HG02938 (cell line): ENCODE measurements around the gene ZNHIT1.

ENCODE experiments used
- ATAC-seq: cut with Tn5 transposase; IDR thresholded peaks from one replicate; pipeline ENCODE4 v1.9.1; 2021; ENCODE audit warnings: mild to moderate bottlenecking, moderate library complexity; ENCODE audit not compliant: unreplicated experiment

ZNHIT1 gene

DNA sequence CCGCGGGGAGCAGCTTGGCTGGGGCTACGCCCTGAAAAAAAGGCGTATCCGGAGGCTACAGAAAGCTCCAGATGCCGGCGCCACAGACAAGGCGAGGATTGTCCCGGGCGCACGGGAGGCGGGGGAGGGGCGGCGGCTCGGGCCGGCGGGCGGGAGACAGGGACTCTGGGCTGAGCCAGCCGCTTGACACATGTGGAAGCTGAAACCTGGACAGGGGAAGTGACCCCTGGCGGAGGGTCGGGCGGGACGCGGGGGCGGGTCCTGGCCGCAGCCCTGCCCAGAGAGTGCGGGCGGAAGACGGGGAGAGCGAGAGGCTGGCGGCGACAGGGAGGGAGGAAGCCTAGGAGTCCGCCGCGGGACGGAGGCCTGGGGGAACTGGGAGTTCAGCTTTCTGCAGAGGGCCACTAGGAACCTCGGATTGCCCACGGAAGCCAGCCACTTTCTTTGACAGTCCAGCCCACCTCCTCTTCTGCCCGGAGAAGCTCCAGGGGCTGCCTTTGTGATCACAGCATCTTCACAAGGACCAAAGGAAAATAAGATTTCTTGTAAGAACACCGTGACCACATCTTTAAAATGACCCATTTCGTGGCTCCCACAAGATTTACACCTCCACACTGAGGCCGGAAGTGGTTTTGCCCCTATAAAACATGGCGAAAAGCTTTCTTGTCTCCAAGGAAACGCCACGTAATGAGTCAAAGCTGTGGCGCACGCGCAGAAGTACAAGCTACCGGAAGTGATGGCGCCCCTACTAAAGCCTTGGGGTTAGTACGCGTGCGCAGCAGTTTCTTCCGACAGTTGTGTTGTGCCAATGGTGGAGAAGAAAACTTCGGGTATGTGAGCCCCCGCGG is at the start of gene ZNHIT1, which contains the start of gene PLOD3:
TSS of gene ZNHIT1 (plus strand) at position 778 of the 848 bp plus-strand sequence. CDS start at position 809, 31 bp downstream.
TSS of gene PLOD3 (minus strand) at position 194 of the 848 bp plus-strand sequence. CDS start 307 bp downstream, outside the sequence.
- peak; percentile 55 for ATAC-seq

DNA sequence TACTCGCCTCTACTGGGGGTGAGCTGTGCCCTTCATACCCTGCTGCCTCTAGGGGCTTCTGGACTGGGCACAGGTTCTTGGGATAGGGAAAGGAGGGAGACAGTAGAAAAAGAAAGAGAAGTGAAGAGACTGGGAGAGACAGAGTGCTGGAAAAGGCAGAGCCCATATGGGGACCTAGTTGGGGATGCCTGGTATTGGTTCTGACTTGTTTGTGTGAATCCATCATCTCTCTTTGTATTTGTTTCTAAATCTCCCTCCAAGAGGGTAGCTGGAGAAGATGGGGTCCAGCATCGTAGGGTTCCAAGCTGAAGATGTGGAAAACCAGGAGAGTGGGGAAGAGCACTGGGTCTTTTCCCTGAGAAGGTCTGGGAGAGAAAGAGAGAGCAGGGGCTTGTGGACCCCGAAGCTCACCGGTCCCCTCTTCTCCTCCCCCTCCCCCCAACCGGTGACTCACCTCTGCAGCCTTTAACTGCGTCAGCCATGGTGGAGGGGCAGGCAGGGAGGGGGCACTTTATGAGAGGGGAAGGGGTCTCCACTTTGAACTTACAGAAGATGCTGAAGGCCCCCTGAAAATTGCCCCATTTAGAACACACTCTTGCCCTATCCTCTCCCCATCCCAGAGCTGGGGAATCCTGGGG is 49.4 kb upstream of the ZNHIT1 start:
- no peak for ATAC-seq

DNA sequence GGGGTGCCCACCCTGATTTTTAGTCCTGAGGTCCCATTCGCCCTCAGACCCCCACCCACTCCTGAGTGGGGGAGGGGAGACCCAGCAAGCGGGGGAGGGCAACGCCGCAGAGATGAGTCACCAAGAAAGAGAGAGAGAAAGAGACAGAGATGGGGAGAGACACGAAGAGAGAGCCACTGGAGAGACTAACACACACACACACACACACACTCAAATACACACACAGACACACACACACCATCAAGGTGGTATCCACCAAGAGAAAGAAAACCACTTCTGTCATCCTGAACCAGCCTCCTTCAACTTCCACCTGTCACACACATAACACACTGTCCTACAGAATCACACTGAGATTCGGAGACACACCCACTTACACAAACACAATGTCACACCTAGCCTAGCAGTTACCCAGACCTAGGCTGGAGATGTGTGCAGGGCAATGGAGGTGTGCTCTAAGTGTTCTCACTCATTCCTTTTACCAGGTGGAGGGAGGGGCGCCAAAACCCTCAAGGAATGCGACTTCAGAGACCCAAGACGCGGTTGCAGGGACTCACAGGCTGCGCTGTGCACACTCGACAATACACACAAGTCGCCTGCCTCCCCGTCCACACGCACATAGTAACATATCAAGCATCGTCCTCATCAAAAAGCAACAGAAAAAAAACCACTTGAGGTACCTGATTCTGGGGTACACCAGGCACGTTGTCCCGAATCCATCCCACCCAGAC is 48.7 kb upstream of the ZNHIT1 start:
- no peak for ATAC-seq

DNA sequence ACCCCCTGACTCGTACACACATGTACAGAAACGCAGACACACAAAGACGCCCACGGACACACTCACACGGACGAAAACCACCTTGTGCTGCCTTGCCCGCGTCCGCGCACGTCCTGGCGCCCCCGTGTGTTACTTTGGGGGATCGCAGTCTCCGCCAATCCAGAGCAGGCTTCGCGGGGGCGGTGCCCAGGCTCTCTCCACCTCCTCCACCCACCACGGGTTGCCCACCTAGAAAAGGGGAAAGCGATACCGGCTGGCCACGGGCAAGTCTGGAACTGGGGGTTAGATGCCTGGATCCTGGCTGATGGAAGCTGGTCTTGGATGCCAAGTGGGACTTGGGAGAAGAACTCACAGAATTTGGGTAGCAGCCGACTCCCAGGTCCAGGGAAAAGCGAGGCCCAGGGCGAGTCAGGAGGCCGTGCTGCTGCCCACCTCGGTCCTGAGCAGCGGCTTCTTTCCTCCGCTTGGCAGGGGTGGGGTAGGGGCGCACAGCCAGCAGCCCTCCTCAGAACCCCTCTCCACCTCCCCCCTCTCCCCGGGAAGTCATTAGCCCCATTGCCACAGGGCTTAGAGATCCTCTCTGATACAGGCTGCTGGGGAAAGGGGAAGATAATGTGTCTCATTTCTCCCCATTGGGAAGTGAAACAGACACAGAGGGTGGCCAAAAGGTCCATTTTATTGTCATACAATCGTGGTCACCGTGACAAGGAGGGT is 48.0 kb upstream of the ZNHIT1 start:
- ATAC-seq: no peak

DNA sequence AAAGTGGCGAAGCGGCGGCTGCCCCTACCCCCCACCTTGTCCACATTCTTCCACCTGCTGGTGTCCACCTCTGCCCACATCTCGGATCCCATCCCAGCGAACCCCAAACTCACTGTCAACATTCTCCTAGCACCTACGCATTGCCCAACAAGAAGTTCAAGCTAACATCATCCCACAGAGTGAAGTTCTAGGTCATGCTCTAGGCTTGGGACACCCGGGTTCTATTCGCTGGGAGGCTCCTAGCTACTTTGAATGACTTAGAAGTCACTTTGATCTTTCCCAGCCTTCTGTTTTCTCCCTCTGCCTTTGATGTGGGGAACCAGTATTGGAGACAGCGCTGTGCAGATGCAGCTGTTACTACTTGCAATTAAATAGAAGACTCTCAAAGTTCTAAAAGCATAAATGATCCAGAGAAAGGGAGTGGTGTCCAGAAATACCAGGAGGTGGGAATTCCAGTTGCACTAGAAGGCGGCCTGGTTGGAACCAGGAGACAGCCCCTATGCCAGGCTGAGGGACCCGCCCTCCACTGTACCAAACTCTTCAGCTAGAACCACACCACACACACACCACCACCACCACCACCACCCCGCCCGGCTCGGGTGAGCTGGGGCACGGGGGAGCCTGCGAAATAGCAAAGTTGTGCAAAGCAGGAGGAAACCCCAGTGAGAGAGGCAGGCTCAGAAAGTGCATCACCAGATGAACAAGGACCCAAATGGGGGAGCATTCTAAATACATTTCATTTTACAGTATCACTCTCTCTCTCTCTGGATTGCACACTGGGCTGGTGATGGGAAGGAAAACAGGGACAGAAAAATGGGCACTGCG is 47.1 kb upstream of the ZNHIT1 start:
- ATAC-seq: no peak

DNA sequence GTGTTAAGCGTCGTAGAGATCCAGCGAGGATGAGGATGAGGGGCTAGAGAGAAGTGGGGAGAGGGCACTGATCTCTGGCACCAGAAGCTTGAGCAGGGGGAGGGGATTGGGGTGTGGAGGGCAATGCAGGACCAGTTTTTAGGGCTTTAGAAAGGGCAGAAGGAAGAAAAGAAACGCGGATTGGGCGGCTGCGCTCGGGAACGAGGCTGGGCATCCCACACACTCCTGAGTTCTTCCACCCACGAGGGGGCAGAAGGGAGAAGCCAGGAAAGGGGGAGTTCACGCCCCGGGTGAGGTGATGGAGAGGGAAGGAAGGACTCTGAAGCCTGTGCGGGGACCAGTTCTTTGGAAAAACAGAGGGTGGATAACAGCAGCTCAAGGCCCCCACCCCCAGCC is 46.5 kb upstream of the ZNHIT1 start:
- no peak for ATAC-seq

DNA sequence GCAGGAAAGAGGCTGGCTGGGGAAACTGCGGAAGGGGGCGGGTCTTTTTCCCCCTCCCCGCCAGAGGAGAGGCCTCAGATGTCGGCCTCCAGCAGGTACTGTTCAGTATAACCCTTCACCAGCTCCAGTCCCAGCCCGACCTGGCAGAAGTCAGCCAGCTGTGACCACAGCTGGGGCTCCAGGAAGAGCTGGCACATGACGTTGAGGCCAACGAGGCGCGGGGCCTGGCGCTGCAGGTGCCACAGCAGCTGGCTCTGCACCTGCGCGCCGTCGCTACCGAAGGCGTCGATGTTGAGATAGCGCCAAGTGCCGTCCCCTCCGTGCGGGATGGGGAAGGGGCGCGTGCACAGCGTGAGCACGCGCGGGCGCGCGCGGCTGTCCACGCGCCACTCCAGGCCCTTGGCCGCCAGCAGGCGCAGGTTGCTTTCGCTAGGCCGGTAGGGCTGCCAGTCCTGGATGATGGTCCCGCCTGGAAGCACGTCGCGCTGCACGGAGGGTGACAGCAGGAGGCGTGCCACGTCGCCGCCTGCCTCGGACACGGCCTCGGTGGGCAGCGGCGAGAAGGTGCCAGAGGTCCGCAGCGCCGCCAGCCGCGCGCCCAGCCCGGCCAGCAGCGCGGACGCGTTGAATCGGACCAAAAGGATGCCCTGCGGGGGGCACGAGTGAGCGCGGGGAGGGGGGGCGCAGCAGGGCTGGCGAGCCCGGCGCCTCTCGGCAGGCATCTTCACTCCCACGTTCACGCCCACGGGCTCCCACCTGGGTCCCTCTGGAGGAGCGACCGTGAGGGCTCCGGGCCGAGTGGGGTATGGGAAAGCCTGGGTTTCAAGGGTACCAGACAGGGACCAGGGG is 45.7 kb upstream of the ZNHIT1 start:
- no peak for ATAC-seq

DNA sequence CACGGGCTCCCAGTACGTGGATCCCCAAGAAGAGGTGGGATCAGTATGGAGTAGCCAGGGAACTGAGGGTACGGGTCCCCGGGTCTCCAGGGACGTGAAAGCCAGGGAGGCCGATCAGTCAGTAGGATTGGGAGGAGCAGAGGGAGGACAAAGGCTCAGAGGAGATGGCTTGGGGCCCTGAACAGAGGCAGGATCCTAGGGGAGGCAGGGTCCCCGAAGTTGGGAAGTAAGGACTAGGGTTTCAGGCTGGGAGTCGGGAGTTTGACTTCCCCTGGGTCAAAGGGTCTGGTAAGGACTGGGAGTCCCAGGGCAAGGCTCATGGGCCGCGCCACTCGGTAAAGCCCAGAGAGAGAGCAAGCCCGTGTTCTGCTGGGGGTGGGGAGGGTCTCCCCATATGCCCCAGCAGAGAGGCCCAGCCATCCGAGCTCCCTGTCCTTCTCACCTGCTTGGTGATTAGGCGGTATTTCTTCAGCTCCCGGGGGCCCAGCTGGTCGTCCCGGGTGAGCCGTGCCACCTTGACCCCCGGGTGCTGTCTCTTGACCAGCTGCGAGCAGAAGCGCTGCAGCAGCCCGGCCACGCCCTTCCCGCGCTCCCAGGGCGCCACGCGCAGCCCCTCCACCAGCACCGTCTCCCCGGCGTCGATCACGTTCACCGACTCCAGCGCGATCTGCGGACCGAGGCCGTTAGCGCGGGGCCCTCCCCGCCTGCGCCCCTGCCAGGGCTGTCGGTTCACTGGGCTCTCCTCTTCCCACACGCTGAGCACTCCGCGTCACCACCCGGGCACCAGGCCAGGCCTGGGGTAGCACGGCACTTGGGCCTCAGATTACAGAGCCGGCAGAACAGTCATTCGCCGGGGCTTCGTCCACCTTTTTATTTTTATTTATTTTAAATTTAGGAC is 44.9 kb upstream of the ZNHIT1 start:
- no peak for ATAC-seq

DNA sequence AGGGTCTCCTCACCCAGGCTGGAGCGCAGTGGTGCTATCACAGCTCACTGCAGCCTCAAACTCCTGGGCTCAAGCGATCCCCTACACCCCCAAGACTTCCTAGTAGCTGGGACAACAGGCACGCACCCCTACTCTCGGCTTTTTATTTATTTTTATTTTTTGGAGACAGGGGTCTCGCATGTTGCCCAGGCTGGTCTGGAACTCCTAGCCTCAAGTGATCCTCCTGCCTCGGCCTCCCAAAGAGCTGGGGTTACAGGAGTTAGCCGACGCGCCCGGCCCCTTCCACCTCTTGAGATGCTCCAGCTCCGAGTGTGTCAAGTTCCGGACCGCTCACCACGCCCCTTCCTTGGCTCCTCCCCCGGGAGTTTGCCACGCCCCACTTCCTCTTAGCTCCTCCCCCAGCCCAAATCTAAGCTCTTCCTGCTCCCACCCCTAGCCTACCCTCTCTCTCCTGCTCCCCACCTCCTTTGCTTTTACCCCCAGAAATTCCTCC is 44.2 kb upstream of the ZNHIT1 start:
- no peak for ATAC-seq

DNA sequence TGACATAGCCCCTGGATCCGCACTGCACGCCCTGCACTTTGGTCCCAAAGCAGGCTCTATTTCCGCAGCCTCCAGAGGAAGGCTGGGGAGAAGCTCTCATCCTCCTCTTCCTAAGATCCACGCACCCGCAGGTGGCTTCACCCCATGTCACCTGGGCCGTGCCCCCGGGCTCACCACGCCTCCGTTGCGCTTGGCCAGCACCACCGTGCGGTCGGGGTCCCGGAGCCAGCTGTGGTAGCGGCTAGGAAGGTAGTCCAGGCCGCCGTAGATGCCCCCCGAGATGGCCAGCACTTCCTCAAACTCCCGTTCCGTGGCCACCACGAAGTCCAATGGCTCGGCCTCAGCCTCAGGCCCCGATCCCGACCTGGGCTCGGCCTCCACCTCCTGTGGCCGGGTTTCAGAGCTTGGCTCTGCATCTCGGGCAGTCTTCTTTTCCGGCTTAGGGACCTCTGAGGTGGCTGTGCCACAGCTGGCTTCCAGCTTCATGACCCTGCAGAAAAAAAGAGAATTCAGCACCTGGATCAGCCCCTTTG is 43.6 kb upstream of the ZNHIT1 start:
- ATAC-seq: no peak

DNA sequence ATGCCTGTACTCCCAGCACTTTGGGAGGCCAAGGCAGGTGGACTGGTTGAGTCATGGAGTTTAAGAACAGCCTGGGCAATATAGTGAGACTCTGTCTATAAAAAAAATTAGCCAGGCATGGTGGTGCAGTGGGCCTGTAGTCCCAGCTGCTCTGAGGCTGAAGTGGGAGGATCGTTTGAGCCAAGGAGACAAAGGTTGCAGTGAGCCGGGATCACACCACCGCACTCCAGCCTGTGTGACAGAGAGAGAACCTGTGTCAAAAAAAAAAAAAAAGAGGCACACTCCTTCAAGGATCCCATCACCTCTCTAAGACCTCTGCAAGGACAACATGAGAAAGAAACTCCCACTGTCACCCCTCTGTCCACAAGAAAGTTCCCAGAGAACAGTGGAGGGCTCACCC is 42.3 kb upstream of the ZNHIT1 start:
- ATAC-seq: no peak

DNA sequence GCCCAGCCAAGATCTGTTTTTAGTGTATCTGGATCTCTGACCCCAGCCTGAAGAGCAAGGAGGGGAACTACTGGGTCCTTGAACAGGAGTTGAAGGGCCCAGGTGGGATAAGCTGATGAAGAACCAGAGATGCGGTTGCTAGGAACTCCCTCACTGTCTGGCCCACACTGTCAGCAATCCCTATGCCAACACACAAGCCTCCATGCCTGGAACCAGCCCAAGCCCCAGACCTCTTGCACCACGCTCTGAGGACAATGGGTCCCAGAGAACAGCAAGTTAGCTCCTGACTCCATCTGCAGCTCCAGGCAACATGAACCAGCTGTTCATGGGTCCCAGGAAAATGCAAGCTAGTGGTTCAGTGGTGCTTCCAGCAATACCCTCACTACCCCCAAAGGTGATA is 40.3 kb upstream of the ZNHIT1 start:
- no peak for ATAC-seq

DNA sequence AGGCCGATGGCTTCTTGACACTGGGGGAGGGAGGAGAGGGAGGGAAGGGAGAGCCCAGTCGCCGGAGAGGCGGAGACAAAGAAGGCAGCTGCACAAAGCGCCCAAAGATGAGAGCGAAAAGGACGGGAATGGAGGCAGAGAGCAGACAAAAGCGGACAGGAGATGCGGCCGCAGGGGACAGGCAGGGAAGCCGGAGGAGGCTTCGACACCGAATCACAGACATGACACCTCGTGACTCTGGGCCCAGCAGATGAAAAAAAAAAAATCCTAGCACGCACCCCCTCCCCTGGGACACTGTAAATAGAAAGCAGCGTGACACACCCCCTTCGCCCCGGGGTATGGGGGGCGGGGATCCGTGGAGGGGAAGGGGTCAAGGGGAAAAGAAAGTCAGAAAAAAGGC is 38.8 kb upstream of the ZNHIT1 start:
- no peak for ATAC-seq

DNA sequence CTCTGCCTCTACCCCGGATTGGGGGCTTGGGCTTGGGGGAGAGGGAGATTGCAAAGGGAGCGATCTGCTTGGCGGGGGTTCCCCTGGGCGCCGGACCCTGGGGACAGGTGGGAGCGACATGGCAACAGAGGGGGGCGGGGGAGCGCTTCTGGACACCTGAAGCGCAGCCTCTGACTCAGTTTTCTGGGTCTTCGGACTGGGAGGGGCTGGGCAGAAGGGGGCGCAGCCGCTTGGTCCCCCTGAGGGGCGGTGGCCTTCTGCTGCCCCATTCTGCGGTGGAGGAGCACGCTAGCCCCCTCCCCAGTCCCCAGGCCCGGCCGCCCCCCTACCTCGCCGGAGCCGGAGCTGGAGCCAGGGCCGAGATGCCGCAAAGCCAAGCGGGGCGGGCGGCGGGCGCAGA is 38.3 kb upstream of the ZNHIT1 start:
- no peak for ATAC-seq

DNA sequence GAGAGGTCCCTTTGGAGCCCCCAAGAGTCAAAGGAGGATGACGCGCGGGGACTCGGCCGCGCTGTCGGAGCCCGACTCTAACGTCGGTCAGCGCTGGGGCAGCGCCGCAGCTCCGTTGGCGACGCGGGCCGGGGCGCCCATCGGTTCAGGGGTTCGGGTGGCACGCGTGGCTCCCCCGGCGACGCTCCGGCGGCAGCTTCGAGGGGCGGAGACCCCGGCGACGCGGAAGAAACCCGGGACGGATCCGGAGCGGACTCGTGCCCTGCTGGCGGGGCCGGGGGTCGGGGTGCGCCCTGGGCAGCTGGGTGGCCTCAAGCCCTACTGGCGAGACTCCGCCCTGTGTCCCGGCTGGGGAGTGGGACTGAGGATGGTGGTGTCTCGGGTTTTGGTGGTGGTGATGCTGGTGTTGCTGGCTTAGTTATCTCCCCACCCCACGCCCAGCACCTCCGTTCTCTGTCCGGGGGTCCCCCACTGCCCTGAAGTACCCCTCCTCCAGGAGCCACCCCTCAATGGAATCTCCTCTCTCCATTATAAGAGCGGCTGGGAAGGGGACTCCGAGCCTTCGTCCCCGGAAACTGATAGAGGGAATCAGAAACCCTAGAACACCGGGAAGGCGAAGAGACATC is 37.7 kb upstream of the ZNHIT1 start, which contains the start of gene NAT16:
TSS of gene NAT16 (minus strand) at position 164 of the 626 bp plus-strand sequence. CDS start 5,486 bp downstream, outside the sequence.
- no peak for ATAC-seq

DNA sequence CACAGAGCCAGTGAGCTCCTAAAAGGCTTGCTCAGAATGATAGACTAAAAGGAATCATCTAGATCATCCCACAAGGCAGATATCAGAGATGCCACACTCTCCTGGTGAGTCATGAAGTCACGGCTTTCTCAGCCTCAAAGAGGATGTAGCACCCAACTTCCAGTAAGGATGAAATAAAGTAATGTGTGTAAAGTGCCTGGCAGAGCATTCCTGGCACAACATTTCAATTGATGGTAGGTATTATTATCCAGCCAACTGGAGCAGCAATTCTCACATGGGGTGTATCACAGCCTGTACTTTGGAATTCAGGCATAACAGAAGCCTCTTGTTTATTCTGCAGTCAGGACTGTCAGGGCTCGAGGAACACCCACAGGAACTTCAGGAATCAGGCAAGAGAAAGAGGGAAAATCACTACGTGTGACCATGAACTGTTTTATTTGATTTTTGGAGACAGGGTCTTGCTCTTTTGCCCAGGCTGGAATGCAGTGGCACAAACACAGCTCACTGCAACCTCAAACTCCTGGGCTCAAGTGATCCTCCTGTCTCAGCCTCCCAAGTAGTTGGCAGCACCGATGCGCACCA is 32.6 kb upstream of the ZNHIT1 start:
- no peak for ATAC-seq

DNA sequence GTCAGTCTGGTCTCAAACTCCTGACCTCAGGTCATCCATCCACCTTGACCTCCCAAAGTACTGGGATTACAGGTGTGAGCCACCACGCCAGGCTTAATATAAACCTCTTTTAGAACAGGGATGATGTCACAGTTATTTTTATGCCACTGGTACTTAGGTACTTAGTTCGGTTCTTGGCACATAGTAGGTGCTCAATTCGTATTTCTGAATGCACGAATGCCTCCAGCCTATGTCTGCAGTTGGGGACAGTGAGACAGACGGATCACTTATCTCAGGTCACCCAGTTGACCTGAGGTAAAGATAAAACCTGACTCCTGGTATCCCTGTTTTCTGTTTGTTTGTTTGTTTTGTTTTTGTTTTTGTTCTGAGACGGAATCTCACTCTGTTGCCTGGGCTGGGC is 31.8 kb upstream of the ZNHIT1 start:
- ATAC-seq: no peak
